H1 (cell line): Measurements from ENCODE around the gene CMTR1. TPM values are rescaled to one million over a fixed set of nuclear protein-coding genes. Genes with fewer than 3 reads are reported as not detected.

Source experiments
- CTCF ChIA-PET: fragments of 300-600 bp; sonication (Branson Sonifier 250); formaldehyde crosslinking; loops from one replicate; lab custom pipeline; 2021; ENCODE audit not compliant: partially characterized antibody; lab: Charles Lee
- POLR2A ChIA-PET: fragments of 300-600 bp; sonication (Branson Sonifier 250); formaldehyde crosslinking; loops from one replicate; lab custom pipeline; 2021; ENCODE audit warnings: inconsistent platforms; ENCODE audit not compliant: partially characterized antibody; lab: Charles Lee
- DNase-seq, 2 experiments: peaks; one replicate each; pipeline versions ENCODE4 v3.0.0 to v3.0.0-alpha.2; 2010 to 2022; ENCODE audit warnings: low spot score in 2 of 2, low read depth in 1 of 2, mixed read lengths in 1 of 2
- FAIRE-seq: peaks from 2 replicates; lab custom pipeline; 2011; peaks lifted over from hg19 to GRCh38; lab: Jason Lieb, UNC
- H2AFZ ChIP-seq: 2 replicates; pipeline ENCODE4 v1.8.1; 2012; ENCODE audit warnings: low read length, inconsistent platforms
- H2AK5ac ChIP-seq: 2 replicates; pipeline ENCODE4 v1.6.1; 2013; ENCODE audit warnings: low read depth, low read length
- H2BK120ac ChIP-seq: replicated peaks from 2 replicates; pipeline ENCODE3; 2013; ENCODE audit warnings: low read depth, low read length, inconsistent platforms
- H2BK12ac ChIP-seq: 2 replicates; pipeline ENCODE4 v1.6.1; 2013; ENCODE audit warnings: low read depth, low read length
- H2BK15ac ChIP-seq: 2 replicates; pipeline ENCODE4 v1.6.1; 2013; ENCODE audit warnings: low read length
- H2BK20ac ChIP-seq: 2 replicates; pipeline ENCODE4 v1.6.1; 2013; ENCODE audit warnings: low read length
- H2BK5ac ChIP-seq: 2 replicates; pipeline ENCODE4 v1.6.1; 2013; ENCODE audit warnings: low read depth, low read length
- H3K14ac ChIP-seq: 2 replicates; pipeline ENCODE4 v1.6.1; 2013; ENCODE audit warnings: inconsistent platforms; ENCODE audit not compliant: insufficient read length
- H3K18ac ChIP-seq: 2 replicates; pipeline ENCODE4 v1.6.1; 2013; ENCODE audit warnings: low read length; ENCODE audit errors: extremely low read depth
- H3K23ac ChIP-seq: 2 replicates; pipeline ENCODE4 v1.6.1; 2013; ENCODE audit warnings: inconsistent platforms; ENCODE audit not compliant: insufficient read length
- H3K23me2 ChIP-seq: 2 replicates; pipeline ENCODE4 v1.6.1; 2013; ENCODE audit warnings: low read depth, low read length
- H3K27ac ChIP-seq: 2 replicates; pipeline ENCODE4 v1.6.1; 2011; ENCODE audit warnings: low read depth, low read length, inconsistent platforms
- H3K27me3 ChIP-seq, 4 experiments: replicated peaks in 1 of 4; 1 replicate in 1 of 4; 2 replicates in 3 of 4; pipeline versions ENCODE4 v1.6.1 to v1.8.1; 2011 to 2013; ENCODE audit warnings: low read length in 3 of 4, mild to moderate bottlenecking in 3 of 4, inconsistent platforms in 2 of 4, mixed read lengths in 2 of 4, moderate library complexity in 1 of 4; ENCODE audit not compliant: control insufficient read depth in 3 of 4, insufficient read depth in 3 of 4; ENCODE audit errors: extremely low read depth in 1 of 4
- H3K36me3 ChIP-seq, 4 experiments: 2 replicates each; pipeline versions ENCODE4 v1.6.1 to v1.8.1; 2011 to 2013; ENCODE audit warnings: mild to moderate bottlenecking in 4 of 4, low read length in 3 of 4, moderate library complexity in 2 of 4, control low read depth in 1 of 4, inconsistent platforms in 1 of 4; ENCODE audit not compliant: insufficient read depth in 4 of 4, control insufficient read depth in 2 of 4
- H3K4ac ChIP-seq: replicated peaks from 2 replicates; pipeline ENCODE3; 2013; ENCODE audit warnings: low read length, low read depth, mixed read lengths, inconsistent platforms; ENCODE audit not compliant: insufficient read length
- H3K4me1 ChIP-seq, 4 experiments: replicated peaks in 1 of 4; 1 replicate in 1 of 4; 2 replicates in 3 of 4; pipeline versions ENCODE4 v1.6.1 to v1.8.1; 2011 to 2013; ENCODE audit warnings: low read length in 3 of 4, inconsistent platforms in 2 of 4, mixed read lengths in 1 of 4; ENCODE audit not compliant: insufficient read depth in 4 of 4, control insufficient read depth in 3 of 4
- H3K4me2 ChIP-seq, 2 experiments: 2 replicates each; pipeline versions ENCODE4 v1.6.1 to v1.8.1; 2011 to 2013; ENCODE audit warnings: low read depth in 2 of 2, low read length in 2 of 2, control low read depth in 1 of 2, inconsistent platforms in 1 of 2, mild to moderate bottlenecking in 1 of 2; ENCODE audit not compliant: insufficient read depth in 1 of 2
- H3K4me3 ChIP-seq, 4 experiments: fragments of 200-600, 300-600 bp in 1 of 4; sonication (generic), shearing (Covaris generic), sonication (Bioruptor Twin) in 1 of 4; 2 replicates each; pipeline versions ENCODE4 v1.5.1 to v1.8.1; 2011 to 2016; ENCODE audit warnings: low read length in 4 of 4, low read depth in 3 of 4, control low read depth in 2 of 4, inconsistent platforms in 2 of 4, mild to moderate bottlenecking in 2 of 4, mixed read lengths in 1 of 4, moderate library complexity in 1 of 4; ENCODE audit not compliant: insufficient read depth in 2 of 4; ENCODE audit errors: extremely low read depth in 1 of 4
- H3K56ac ChIP-seq: replicated peaks from 2 replicates; pipeline ENCODE3; 2013; ENCODE audit warnings: low read depth, mild to moderate bottlenecking, mixed read lengths, low read length, inconsistent platforms; ENCODE audit not compliant: insufficient read length
- H3K79me1 ChIP-seq: 2 replicates; pipeline ENCODE4 v1.6.1; 2013; ENCODE audit warnings: low read depth, low read length, control low read depth
- H3K79me2 ChIP-seq, 2 experiments: 2 replicates each; pipeline versions ENCODE4 v1.6.1 to v1.8.1; 2012 to 2013; ENCODE audit warnings: low read length in 2 of 2, mild to moderate bottlenecking in 2 of 2, inconsistent platforms in 1 of 2; ENCODE audit not compliant: insufficient read depth in 2 of 2, control insufficient read depth in 1 of 2
- H3K9ac ChIP-seq, 4 experiments: replicated peaks in 1 of 4; 1 replicate in 1 of 4; 2 replicates in 3 of 4; pipeline versions ENCODE4 v1.6.1 to v1.8.1; 2011 to 2013; ENCODE audit warnings: low read depth in 3 of 4, low read length in 3 of 4, control low read depth in 2 of 4, mild to moderate bottlenecking in 2 of 4, moderate library complexity in 2 of 4, inconsistent platforms in 1 of 4; ENCODE audit errors: extremely low read depth in 1 of 4
- H3K9me3 ChIP-seq, 2 experiments: 2 replicates each; pipeline versions ENCODE4 v1.6.1 to v1.8.1; 2012 to 2013; ENCODE audit warnings: mild to moderate bottlenecking in 2 of 2, moderate library complexity in 2 of 2, control low read depth in 1 of 2, inconsistent platforms in 1 of 2, low read depth in 1 of 2, low read length in 1 of 2, mixed read lengths in 1 of 2; ENCODE audit not compliant: insufficient read depth in 2 of 2
- H4K20me1 ChIP-seq, 2 experiments: replicated peaks in 1 of 2; 2 replicates each; pipeline versions ENCODE3 to v1.8.1; 2011 to 2013; ENCODE audit warnings: inconsistent platforms in 2 of 2, low read length in 2 of 2, mild to moderate bottlenecking in 1 of 2; ENCODE audit not compliant: insufficient read depth in 2 of 2, control insufficient read depth in 1 of 2
- H4K5ac ChIP-seq: 2 replicates; pipeline ENCODE4 v1.6.1; 2013; ENCODE audit warnings: low read length, low read depth, mixed read lengths, inconsistent platforms; ENCODE audit not compliant: insufficient read length
- H4K8ac ChIP-seq: 2 replicates; pipeline ENCODE4 v1.8.0; 2013; ENCODE audit warnings: mild to moderate bottlenecking, moderate library complexity, low read length, inconsistent platforms; ENCODE audit not compliant: insufficient read depth; ENCODE audit errors: extremely low read depth
- H4K91ac ChIP-seq: replicated peaks from 2 replicates; pipeline ENCODE3; 2013; ENCODE audit warnings: low read length, mixed read lengths, inconsistent platforms; ENCODE audit not compliant: insufficient read length
- CEBPB ChIP-seq: IDR thresholded peaks from 2 replicates; pipeline ENCODE4 v1.6.1; 2012; ENCODE audit warnings: low read depth, low read length
- CHD1 ChIP-seq: IDR thresholded peaks from 2 replicates; pipeline ENCODE4 v1.6.1; 2012; ENCODE audit warnings: low read depth, low read length, improper control_type of control experiment
- CREB1 ChIP-seq: IDR thresholded peaks from 2 replicates; pipeline ENCODE4 v1.6.1; 2012; ENCODE audit warnings: inconsistent platforms
- JUN ChIP-seq: IDR thresholded peaks from 2 replicates; pipeline ENCODE4 v1.6.1; 2011; ENCODE audit warnings: low read depth, mild to moderate bottlenecking, improper control_type of control experiment, low read length
- NANOG ChIP-seq: IDR thresholded peaks from 2 replicates; pipeline ENCODE4 v1.6.1; 2011; ENCODE audit warnings: low read length, low read depth, mild to moderate bottlenecking, inconsistent platforms; ENCODE audit not compliant: insufficient read depth, poor library complexity, severe bottlenecking
- SUZ12 ChIP-seq: fragments of 200-600 bp; sonication (generic); IDR thresholded peaks from 2 replicates; pipeline ENCODE4 v1.6.1; 2012; ENCODE audit warnings: mild to moderate bottlenecking, inconsistent platforms, low read length, moderate library complexity, mixed read lengths
- WGBS, 2 experiments: shearing (Covaris generic) in 1 of 2; methylation state at CpG; one replicate each; pipeline versions ENCODE4 v1.1.6 to v1.1.7; 2013 to 2015; ENCODE audit warnings: low lambda C conversion rate in 2 of 2, mixed read lengths in 2 of 2, inconsistent platforms in 1 of 2, low coverage in 1 of 2, missing lambda C conversion rate in 1 of 2; ENCODE audit not compliant: insufficient replicate concordance in 2 of 2, insufficient coverage in 1 of 2, insufficient read length in 1 of 2; ENCODE audit errors: extremely low coverage in 1 of 2, missing lambda C conversion rate in 1 of 2; 5-methylcytosine and 5-hydroxymethylcytosine counted together
- polyA plus RNA-seq, 7 experiments: library from polyadenylated mRNA; depleted of rRNA in 3 of 7; stranded (reverse) in 5 of 7; unstranded in 2 of 7; fragments of >200 nt in 5 of 7; fragments of 200-250 nt in 2 of 7; gene quantifications; 1 replicate in 5 of 7; 2 replicates in 1 of 7; 4 replicates in 1 of 7; pipeline versions ENCODE4 v1.2.1 to v1.2.3, GENCODE V29; 2011 to 2013; ENCODE audit warnings: missing spikeins in 2 of 7, mixed read lengths in 2 of 7
- total RNA-seq: library from RNA; stranded (reverse); fragmentation: NEBNext Ultra II Directional; extraction: Animal tissue kit (Norgen Biotek cat#: 25700); gene quantifications from 2 replicates; pipeline ENCODE4 v1.2.1, GENCODE V29; 2021
- TF ChIP-seq, protein P1 (sequence below): IDR thresholded peaks from 2 replicates; pipeline ENCODE4 v1.6.1; 2012; ENCODE audit warnings: inconsistent platforms
- TF ChIP-seq, protein P2 (sequence below): IDR thresholded peaks from 2 replicates; pipeline ENCODE4 v1.6.1; 2011; ENCODE audit warnings: low read depth, mild to moderate bottlenecking, low read length; ENCODE audit not compliant: insufficient read depth

The CMTR1 gene
- total and polyA plus RNA-seq, 2 of the 8 experiments (the other 6 are each of a cell fraction or from before 2014, with no cell fraction given) = 15.2 to 33.1 TPM

DNA sequence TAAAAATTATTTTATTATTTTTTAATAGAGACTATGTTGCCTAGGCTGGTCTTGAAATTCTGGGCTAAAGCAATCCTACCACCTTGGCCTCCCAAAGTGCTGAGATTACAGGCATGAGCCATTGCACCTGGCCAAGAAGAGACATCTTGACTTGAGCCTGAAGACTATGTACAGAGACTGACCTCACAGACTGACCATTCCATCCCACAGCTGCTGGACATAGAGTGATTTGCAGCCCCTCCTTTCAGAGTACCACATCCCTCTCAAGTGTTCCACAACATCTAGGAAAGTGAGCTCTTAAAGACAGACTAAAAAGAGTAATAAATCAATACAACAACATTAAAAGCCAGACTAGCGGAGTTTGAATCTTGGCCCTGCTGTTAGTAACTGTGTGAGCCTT, 40.2 kb upstream of the CMTR1 start:
- H3K4me1 ChIP-seq = no peaks in the 10 kb centered on the region
- no peak overlapping the region for H4K91ac ChIP-seq
- no peak overlapping the region for H2BK120ac ChIP-seq
- ChIA-PET CTCF (interaction anchor here (5.7 kb wide), 1 partner anchor 10 kb away, joined by 43 read pairs; no protein-coding TSS in a partner anchor), POLR2A (no interaction called here)
- H2BK15ac ChIP-seq = no peak overlapping the region
- no peaks in the 10 kb centered on the region; the same call in 1 of the 2 replicates for H3K23me2 ChIP-seq
- H4K5ac ChIP-seq = no peak overlapping the region
- H3K4ac ChIP-seq = no peak overlapping the region
- no peaks in the 10 kb centered on the region for H3K79me1 ChIP-seq
- peaks cover 0 to 2% of the 10 kb centered on the region in 2 experiments for H4K20me1 ChIP-seq
- H3K18ac ChIP-seq = no peak overlapping the region
- no peak overlapping the region for H4K8ac ChIP-seq
- H2AK5ac ChIP-seq = no peak overlapping the region
- H2BK5ac ChIP-seq = no peak overlapping the region
- no peak overlapping the region for H3K4me3 ChIP-seq
- no peak overlapping the region for H2BK12ac ChIP-seq
- H2AFZ ChIP-seq = no peak overlapping the region
- FAIRE-seq (no peak), DNase-seq (no peak)
- H3K9ac ChIP-seq = no peak overlapping the region
- no peak overlapping the region for H3K56ac ChIP-seq
- H3K4me2 ChIP-seq = no peak overlapping the region
- no peak overlapping the region for H3K27ac ChIP-seq
- peaks cover 6 to 30% (median 27%) of the 10 kb centered on the region in 4 experiments; a peak in 7 of 8 replicates for H3K36me3 ChIP-seq
- no peak overlapping the region for H3K14ac ChIP-seq
- H3K23ac ChIP-seq = no peak overlapping the region
- TF ChIP-seq, protein P1, sequence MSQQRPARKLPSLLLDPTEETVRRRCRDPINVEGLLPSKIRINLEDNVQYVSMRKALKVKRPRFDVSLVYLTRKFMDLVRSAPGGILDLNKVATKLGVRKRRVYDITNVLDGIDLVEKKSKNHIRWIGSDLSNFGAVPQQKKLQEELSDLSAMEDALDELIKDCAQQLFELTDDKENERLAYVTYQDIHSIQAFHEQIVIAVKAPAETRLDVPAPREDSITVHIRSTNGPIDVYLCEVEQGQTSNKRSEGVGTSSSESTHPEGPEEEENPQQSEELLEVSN = no peak
- TF ChIP-seq, protein P2, sequence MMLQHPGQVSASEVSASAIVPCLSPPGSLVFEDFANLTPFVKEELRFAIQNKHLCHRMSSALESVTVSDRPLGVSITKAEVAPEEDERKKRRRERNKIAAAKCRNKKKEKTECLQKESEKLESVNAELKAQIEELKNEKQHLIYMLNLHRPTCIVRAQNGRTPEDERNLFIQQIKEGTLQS = no peak
- TF ChIP-seq SUZ12 = no peak
- no peak for TF ChIP-seq CHD1
- TF ChIP-seq CEBPB = no peak
- no peak for TF ChIP-seq NANOG
- no peak for TF ChIP-seq CREB1
- TF ChIP-seq JUN = no peak
- H2BK20ac ChIP-seq = no peak overlapping the region
- no peaks in the 10 kb centered on the region for H3K27me3 ChIP-seq
- WGBS, 2 experiments = 94% methylated on average over 1 of the region's 1 CpG; no CpG with 5 or more reads in 1 of the 2 experiments
- no peaks in the 10 kb centered on the region for H3K9me3 ChIP-seq
- H3K79me2 ChIP-seq = no peaks in the 10 kb centered on the region
